Activated B cell treated with CpG ODN at 0.5 μM for 24 hours (primary cell): ENCODE measurements around the gene IGF1R. TPM values are rescaled to one million over a fixed set of nuclear protein-coding genes. Genes with fewer than 3 reads are reported as not detected.

ENCODE experiments used
- ATAC-seq: fragments of 200-7000 bp; cut with Tn5 transposase; one replicate; pipeline ENCODE4 v1.10.0; 2021; ENCODE audit warnings: low read depth, mild to moderate bottlenecking, moderate library complexity
- CTCF ChIA-PET: fragments of 350-600 bp; sonication (Branson Sonifier 250); formaldehyde crosslinking; loops from one replicate; lab custom pipeline; 2021; ENCODE audit warnings: antibody characterized with exemption; lab: Charles Lee
- POLR2A ChIA-PET: fragments of 350-600 bp; sonication (Branson Sonifier 250); formaldehyde crosslinking; loops from one replicate; lab custom pipeline; 2021; ENCODE audit warnings: antibody characterized with exemption; lab: Charles Lee
- DNase-seq: peaks from one replicate; pipeline ENCODE4 v3.0.0; 2022
- H3K27ac Mint-ChIP-seq: one replicate; pipeline ENCODE4 v1.8.0; 2020; ENCODE audit warnings: mixed read lengths
- H3K27me3 Mint-ChIP-seq: one replicate; pipeline ENCODE4 v1.8.0; 2021; ENCODE audit warnings: mixed read lengths
- H3K36me3 Mint-ChIP-seq: one replicate; pipeline ENCODE4 v1.8.0; 2021; ENCODE audit warnings: low read depth, mixed read lengths
- H3K4me1 Mint-ChIP-seq: one replicate; pipeline ENCODE4 v1.8.0; 2021; ENCODE audit warnings: mixed read lengths
- H3K4me3 Mint-ChIP-seq: one replicate; pipeline ENCODE4 v1.8.0; 2020; ENCODE audit warnings: mild to moderate bottlenecking, mixed read lengths
- H3K9me3 Mint-ChIP-seq: one replicate; pipeline ENCODE4 v1.8.0; 2020; ENCODE audit warnings: mixed read lengths
- intact Hi-C: fragments of 100-400 bp; cut with micrococcal nuclease; formaldehyde crosslinking; loops from one replicate; pipeline ENCODE4 v1.15.1; 2024
- total RNA-seq: library from RNA; stranded (reverse); gene quantifications from 2 replicates; pipeline ENCODE4 v1.2.3, GENCODE V29; 2022
- TF ChIP-seq, protein P1 (sequence below): fragments of 200-600 bp; IDR thresholded peaks from one replicate; pipeline ENCODE4 v1.8.0; 2022; ENCODE audit warnings: antibody characterized with exemption, mild to moderate bottlenecking

Gene IGF1R
- total RNA-seq, 1 donor from 2014 or later: 6.7 TPM

DNA sequence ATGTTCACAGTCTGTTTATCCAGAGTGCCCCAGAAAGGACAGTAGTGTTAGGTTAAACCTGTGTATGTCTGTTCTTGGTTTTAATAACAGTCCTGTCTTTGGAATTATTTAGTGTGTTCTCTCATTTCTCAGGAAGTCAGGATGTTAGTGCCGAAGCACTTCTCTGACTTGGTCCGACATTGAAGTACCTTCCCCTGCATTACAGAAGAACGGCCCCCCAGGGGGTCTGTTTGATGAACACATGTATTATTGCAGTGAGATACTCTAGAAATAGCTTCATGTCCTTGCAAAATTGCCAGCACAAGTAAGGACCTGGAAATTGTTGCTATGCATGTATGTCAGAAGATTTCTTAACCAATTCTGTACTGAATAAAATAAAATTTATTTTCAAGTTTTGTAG, 110.9 kb downstream of the IGF1R start:
- ATAC-seq (no peak), DNase-seq (no peak)
- H3K9me3 Mint-ChIP-seq: no peaks in the 10 kb centered on the region
- intact Hi-C loops: no loop called here
- H3K27me3 Mint-ChIP-seq: no peaks in the 10 kb centered on the region
- ChIA-PET CTCF (no interaction called here), POLR2A (no interaction called here)
- no peaks in the 10 kb centered on the region for H3K4me1 Mint-ChIP-seq
- H3K27ac Mint-ChIP-seq: no peak overlapping the region
- TF ChIP-seq, protein P1, sequence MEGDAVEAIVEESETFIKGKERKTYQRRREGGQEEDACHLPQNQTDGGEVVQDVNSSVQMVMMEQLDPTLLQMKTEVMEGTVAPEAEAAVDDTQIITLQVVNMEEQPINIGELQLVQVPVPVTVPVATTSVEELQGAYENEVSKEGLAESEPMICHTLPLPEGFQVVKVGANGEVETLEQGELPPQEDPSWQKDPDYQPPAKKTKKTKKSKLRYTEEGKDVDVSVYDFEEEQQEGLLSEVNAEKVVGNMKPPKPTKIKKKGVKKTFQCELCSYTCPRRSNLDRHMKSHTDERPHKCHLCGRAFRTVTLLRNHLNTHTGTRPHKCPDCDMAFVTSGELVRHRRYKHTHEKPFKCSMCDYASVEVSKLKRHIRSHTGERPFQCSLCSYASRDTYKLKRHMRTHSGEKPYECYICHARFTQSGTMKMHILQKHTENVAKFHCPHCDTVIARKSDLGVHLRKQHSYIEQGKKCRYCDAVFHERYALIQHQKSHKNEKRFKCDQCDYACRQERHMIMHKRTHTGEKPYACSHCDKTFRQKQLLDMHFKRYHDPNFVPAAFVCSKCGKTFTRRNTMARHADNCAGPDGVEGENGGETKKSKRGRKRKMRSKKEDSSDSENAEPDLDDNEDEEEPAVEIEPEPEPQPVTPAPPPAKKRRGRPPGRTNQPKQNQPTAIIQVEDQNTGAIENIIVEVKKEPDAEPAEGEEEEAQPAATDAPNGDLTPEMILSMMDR: no peak
- H3K36me3 Mint-ChIP-seq: no peaks in the 10 kb centered on the region
- H3K4me3 Mint-ChIP-seq: no peak overlapping the region

DNA sequence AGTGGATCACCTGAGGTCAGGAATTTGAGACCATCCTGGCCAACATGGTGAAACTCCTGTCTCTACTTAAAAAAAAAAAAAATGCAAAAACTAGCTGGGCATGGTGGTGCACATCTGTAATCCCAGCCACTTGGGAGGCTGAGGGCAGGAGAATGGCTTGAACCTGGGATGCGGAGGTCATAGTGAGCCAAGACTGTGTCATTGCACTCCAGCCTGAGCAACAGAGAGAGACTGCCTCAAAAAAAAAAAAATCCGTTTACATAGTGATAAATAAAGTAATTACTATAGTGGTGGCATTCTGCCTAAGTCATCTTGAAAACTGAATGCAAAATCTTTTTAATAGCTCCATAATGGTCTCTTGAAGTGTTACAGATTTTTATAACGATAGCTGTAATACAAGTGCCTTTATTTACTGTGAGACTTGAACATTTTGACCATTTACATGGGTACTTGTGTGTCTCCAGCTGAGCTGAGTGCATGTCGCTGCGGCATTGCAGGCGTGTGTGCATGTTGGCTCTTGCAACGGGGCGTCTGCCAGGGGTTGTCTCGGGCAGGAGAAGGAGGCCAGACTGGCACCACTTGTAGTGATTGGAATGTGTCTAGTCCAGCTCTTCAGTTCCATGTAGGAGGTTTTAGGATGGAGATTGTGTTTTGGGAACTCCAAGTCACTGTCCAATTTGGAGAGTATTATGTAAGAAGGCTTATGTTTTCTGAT, 111.9 kb downstream of the IGF1R start:
- ChIA-PET CTCF (interaction anchor here (0.9 kb wide), 1 partner anchor 36 kb away, joined by 3 read pairs; no protein-coding TSS in a partner anchor), POLR2A (no interaction called here)
- Mint-ChIP-seq H3K4me1 (no peaks in the 10 kb centered on the region), H3K9me3 (no peaks in the 10 kb centered on the region), H3K4me3 (no peak overlapping the region), H3K36me3 (no peaks in the 10 kb centered on the region), H3K27ac (no peak overlapping the region), H3K27me3 (no peaks in the 10 kb centered on the region)
- TF ChIP-seq, protein P1: no peak
- intact Hi-C loops: no loop called here
- no peak for DNase-seq
- ATAC-seq: no peak

DNA sequence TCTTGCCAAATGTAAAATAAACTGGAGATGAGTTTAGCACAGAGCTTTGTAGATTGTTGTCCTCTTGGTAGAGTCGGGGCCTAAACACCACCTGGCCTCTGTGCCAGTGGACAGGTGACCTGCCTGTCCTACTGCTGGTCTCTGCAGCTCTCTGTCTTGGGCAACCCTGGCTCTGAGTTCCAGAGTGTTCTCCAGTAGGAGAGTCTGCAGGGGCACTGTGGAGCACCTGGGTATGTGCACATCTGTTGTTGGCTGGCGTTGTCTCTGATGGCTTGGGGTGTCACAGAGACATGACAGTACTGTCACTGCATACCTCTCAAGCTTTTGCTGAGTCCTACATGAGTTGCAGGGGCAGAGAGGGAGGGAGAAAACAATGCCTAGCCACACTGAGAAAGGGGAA, 112.6 kb downstream of the IGF1R start:
- Mint-ChIP-seq H3K4me3 (no peak overlapping the region), H3K27ac (no peak overlapping the region), H3K4me1 (no peaks in the 10 kb centered on the region), H3K36me3 (no peaks in the 10 kb centered on the region), H3K27me3 (no peaks in the 10 kb centered on the region), H3K9me3 (no peaks in the 10 kb centered on the region)
- TF ChIP-seq, protein P1: no peak
- intact Hi-C loops: no loop called here
- DNase-seq (no peak), ATAC-seq (no peak)
- CTCF ChIA-PET: interaction anchor here (0.9 kb wide), 1 partner anchor 35 kb away, joined by 3 read pairs; no protein-coding TSS in a partner anchor
- POLR2A ChIA-PET: no interaction called here

DNA sequence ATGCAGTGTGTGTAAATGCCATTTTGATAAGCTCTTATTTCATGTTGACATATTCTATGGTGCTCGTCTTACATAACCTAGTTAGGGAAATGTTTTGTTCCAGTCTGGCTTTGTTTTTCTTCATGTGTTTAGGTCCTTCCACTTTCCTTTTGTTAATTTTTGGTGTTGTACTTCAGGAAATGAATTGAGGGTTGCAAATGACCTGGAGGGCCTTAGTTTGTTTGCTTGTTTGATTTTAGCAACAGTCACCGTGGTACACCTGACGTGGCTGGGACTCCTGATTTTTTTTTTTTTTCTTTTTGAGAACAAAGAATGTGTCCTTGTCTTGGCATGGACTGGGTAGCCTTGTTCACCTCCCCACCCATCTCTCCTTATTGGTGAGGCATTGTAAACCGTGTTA, 114.8 kb downstream of the IGF1R start:
- no peak for DNase-seq

DNA sequence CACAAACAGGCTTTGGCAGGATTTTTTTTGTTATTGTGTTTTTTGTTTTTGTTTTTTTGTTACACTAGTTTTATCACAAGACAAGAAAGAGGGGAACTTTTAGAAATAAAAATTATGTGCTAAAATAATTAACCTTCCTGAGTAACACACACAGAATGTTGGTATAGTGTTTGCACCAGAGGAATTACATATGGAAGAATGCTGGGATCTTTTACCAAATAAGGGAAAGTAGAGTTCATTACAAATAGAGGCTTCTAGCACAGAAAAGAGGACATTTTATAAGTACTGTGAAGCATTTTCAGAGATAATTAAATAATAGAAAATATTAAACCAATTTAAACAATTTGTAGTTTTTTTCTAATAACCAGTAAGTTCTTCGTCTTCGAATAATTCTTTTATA, 116.0 kb downstream of the IGF1R start:
- H3K36me3 Mint-ChIP-seq: no peaks in the 10 kb centered on the region
- no peaks in the 10 kb centered on the region for H3K9me3 Mint-ChIP-seq
- no peaks in the 10 kb centered on the region for H3K4me1 Mint-ChIP-seq
- ChIA-PET CTCF (no interaction called here), POLR2A (no interaction called here)
- no peak for ATAC-seq
- TF ChIP-seq, protein P1: no peak
- H3K4me3 Mint-ChIP-seq: no peak overlapping the region
- no peak overlapping the region for H3K27ac Mint-ChIP-seq
- H3K27me3 Mint-ChIP-seq: no peaks in the 10 kb centered on the region
- intact Hi-C loops: no loop called here
- DNase-seq: no peak

More for the DNA sequence above, 114.8 kb downstream of the IGF1R start:
- no peaks in the 10 kb centered on the region for H3K9me3 Mint-ChIP-seq
- POLR2A ChIA-PET: no interaction called here
- ATAC-seq: no peak
- H3K27ac Mint-ChIP-seq: no peak overlapping the region
- H3K4me1 Mint-ChIP-seq: no peaks in the 10 kb centered on the region
- intact Hi-C loops: no loop called here
- H3K36me3 Mint-ChIP-seq: no peaks in the 10 kb centered on the region
- no peak overlapping the region for H3K4me3 Mint-ChIP-seq
- no peaks in the 10 kb centered on the region for H3K27me3 Mint-ChIP-seq
- CTCF ChIA-PET: no interaction called here
- TF ChIP-seq, protein P1: no peak
